NCI-H226 (cell line): Measurements from ENCODE around the gene GAREM1.

Source experiments
- DNase-seq: peaks from one replicate; pipeline ENCODE4 v3.0.0-alpha.2; 2015

GAREM1 gene

GRCh38 chr18:32455361-32455760, 15.3 kb downstream of the GAREM1 start:
- DNase-seq: no peak

- DNase-seq: no peak
Measured at GRCh38 chr18:32454593-32454992, 16.1 kb downstream of the GAREM1 start.

DNA sequence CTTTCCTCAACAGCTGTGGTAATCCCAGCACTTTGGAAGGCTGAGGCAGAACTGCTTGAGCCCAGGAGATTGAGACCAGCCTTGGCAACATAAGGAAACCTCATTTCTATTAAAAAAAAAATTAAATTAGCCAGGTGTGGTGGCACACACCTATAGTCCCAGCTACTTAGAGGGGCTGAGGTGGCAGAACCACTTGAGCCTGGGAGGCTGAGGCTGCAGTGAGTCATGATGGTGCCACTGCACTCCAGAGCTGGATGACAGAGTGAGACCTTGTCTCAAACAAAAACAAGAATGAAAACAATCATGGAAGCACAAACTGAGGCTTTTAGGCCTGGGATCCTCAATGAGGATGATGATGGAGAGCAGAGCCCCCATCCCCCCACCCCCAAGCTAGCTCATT, 19.8 kb downstream of the GAREM1 start:
- DNase-seq: no peak

- DNase-seq: no peak
Measured at GRCh38 chr18:32450026-32450691, 20.5 kb downstream of the GAREM1 start.

- DNase-seq: no peak
Measured at GRCh38 chr18:32446780-32447179, 23.9 kb downstream of the GAREM1 start.

- no peak for DNase-seq
Measured at GRCh38 chr18:32445846-32446245, 24.8 kb downstream of the GAREM1 start.

DNA sequence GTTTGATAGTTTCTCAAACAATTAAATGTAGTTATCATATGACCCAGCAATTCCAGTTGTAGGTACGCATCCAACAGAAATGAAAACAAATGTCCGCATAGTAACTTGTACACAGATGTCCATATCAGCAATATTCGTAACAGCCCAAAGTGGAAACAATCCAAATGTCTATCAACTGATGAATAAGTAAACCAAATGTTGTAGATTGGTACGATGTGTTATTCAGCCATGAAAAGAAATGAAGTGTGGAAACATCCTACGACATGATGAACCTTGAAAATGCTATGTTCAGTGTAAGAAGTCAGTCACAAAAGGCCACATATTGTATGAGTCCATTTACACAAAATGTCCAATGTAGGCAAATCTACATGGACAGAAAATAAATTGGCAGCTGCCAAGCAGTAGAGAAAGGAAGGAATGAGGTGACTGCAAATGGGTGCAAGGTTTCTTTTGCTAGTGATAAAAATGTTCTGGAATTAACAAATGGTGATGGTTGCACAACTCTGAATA, 26.9 kb downstream of the GAREM1 start:
- DNase-seq: no peak

- DNase-seq: no peak
Measured at GRCh38 chr18:32443033-32443705, 27.5 kb downstream of the GAREM1 start.

DNA sequence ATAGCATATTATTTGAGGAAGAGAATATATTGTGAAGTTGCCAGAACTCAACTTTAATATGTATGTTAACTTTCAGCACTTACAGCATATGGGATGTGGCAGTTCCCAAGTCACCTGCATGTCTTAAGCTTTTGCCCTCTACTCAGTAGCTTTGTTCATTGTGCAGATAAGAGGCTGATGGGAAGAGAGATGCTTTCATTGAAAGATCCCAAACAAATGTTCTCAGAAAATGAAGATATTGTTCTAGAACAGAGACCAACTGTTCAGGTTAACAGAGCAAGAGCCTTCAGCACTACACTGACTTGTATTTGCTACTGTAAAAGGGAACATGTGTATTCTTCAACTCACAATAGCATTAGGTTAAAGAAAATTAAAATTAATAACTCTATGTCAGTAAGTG, 28.1 kb downstream of the GAREM1 start:
- DNase-seq: no peak

DNA sequence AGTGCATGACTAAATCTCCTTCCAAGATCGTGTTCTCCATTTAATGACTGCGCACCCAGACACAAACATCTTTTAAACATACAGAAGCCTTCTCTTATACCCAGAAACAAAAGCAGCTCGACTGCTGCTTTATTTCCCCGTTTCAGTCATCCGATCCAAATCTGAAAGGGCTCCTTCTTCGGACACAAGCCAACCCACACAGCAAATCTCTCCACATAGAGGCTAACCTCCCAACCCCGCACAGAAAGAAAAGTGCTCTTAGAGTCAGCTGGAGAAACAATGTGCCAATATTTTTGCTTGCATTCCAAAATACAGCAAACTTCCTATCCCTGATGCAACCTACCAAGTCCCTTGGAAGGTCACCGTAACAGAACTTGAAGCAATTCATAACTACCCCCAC, 29.1 kb downstream of the GAREM1 start:
- no peak for DNase-seq

- DNase-seq: no peak
Measured at GRCh38 chr18:32440518-32440917, 30.2 kb downstream of the GAREM1 start.

DNA sequence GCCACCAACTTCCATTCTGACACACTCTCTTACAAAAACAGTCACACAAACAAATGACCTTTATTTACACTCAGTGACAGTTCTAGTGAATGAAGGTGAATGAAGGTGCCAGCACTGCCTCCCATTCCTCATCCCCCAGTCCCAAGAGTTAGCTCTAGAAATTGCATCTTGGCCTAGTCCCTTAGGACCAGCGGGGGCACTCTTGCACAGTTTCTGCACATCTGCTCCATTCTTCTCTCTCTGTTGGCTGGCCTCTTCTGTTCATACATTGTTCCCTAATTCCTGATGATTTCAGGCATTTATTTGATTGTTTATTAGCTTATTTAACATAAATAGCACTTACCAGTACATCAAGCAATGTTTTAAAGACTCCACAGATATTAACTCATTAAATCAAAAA, 30.9 kb downstream of the GAREM1 start:
- DNase-seq: no peak

DNA sequence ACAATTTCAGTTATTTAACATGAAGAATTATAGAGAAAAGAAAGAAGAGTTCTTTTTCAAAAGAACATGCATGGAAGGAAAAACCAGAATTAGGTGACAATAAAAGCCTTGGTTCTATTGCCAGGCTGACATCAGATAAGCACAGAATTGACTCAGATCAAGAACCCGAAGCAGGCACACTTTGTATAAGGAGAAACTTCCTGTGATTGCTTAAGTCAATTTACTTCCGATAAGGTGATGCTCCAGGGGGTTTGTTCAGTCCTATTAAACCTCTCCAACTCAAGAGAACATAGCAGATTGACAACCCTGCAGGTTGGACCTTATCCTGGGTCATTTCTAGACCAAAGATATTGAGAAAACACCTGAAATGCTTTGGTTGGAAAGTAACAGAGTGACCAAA, 31.4 kb downstream of the GAREM1 start:
- no peak for DNase-seq

GRCh38 chr18:32438173-32438572, 32.5 kb downstream of the GAREM1 start:
- no peak for DNase-seq

GRCh38 chr18:32437100-32437834, 33.4 kb downstream of the GAREM1 start:
- no peak for DNase-seq

GRCh38 chr18:32435631-32436500, 34.8 kb downstream of the GAREM1 start:
- DNase-seq: no peak

DNA sequence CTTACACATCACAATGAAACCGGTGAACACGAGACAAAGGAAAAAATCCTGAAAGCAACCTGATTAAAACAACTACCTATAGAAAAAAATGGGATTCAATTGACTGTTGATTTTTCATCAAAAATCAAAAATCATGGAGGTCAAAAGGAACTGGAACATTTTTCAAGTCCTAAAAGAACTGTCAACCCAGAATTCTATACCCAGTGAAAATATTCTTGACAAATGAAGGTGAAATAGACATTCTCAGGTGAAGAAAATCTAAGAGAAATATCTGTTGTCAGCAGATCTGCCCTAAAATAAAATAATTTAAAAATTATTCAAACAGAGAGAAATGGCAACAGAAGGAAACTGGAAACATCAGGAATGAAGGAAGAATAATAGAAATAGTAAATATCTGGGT, 38.9 kb downstream of the GAREM1 start:
- DNase-seq: no peak

DNA sequence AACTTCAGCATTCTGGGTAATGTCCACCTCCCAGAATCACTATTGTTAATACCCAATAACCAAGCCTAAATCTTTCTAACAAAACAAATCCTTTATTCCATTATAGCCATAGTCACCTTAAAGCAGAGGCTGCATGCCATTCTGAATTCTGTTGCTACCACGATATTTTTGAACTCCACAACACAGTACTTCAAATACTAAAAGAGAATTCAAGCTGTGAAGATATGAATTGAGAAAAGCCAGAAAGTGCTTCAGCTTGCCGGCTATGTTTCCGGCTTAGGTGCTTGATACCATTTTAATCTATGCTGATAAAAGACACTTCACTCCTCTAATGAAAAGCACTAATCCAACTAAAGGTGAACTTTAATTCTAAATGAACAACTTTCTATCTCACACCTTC, 41.3 kb downstream of the GAREM1 start:
- DNase-seq: no peak

DNA sequence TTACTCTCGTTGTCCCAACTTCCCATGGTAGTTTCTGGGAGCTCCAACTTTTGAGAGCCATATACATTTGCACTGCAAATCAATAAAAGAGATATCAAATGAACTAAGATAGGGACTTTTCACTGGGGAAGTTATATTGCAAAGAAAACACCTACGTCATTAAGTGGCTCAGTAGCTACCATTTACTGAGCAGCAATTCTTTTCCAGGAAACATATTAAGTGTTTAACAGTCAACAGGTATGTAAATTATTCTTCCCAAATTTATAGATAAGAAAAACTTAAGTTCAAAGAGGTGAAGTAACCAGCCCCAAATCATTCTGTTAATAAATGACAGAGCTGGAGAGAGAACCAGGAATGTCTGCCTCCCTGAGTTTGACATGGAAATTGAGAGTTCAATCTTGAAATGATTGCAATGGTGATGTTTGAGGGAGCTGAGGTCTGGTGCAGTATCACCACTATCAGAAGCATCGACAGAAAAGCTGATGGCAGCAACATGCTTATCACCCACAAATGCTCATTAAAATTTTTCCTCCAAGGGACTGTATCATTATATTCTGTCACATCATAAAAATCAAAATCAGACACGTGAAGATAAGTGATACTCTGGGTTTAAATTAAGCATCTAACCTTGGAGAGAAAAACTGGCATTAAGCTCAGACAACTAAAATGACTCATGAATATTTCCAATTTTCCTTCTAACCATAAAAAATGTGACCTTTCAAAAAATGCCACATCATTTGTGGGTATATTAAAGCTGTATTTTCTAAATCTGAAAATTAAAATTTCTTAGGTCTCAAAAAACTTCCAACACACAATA, 43.4 kb downstream of the GAREM1 start:
- DNase-seq: no peak

- no peak for DNase-seq
Measured at GRCh38 chr18:32425466-32425865, 45.2 kb downstream of the GAREM1 start.

DNA sequence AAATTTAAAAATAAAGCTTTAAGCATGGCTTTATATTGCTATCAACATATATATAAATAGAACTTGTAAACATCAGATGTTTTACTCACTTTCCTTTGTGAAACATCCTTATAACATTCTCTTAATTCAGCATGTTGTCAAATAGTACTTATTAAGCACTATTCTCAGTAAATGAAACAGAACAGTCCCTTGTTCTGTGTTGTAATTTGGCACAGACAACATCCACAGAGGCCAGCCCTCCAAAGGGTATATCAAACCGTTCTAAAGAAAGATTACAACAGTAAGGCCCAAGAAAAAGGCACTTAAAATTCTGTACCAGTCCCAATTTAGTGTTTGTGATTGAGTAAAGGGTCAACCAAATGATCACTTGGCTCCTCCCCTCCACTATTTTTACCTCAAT, 46.0 kb downstream of the GAREM1 start:
- no peak for DNase-seq
